OCI-LY1 (cell line): ENCODE data around the gene AASS.

Experiments
- H2AFZ ChIP-seq: fragments of 200-600 bp; sonication (generic), shearing (Covaris generic); 2 replicates; pipeline ENCODE4 v1.6.0; 2014; ENCODE audit warnings: antibody characterized with exemption, mild to moderate bottlenecking, low read length
- H3F3A ChIP-seq: fragments of 200-600 bp; sonication (generic), shearing (Covaris generic); 2 replicates; pipeline ENCODE4 v1.6.0; 2014; ENCODE audit warnings: mild to moderate bottlenecking, antibody characterized with exemption, low read length, moderate library complexity; ENCODE audit not compliant: insufficient read depth
- H3K27ac ChIP-seq: fragments of 200-600 bp; sonication (generic); 2 replicates; pipeline ENCODE4 v1.5.1; 2014; ENCODE audit warnings: low read length, mixed run types, mild to moderate bottlenecking, low read depth; ENCODE audit not compliant: poor library complexity, severe bottlenecking
- H3K27me3 ChIP-seq: fragments of 200-600 bp; sonication (generic); 2 replicates; pipeline ENCODE4 v1.6.0; 2014; ENCODE audit warnings: antibody characterized with exemption, mild to moderate bottlenecking, low read length, moderate library complexity; ENCODE audit not compliant: insufficient read depth
- H3K36me3 ChIP-seq: fragments of 200-600 bp; sonication (generic); 2 replicates; pipeline ENCODE4 v1.6.1; 2014; ENCODE audit warnings: mild to moderate bottlenecking, antibody characterized with exemption, low read length, moderate library complexity, mixed read lengths; ENCODE audit not compliant: insufficient read depth
- H3K4me1 ChIP-seq: fragments of 200-600 bp; sonication (generic); 2 replicates; pipeline ENCODE4 v1.5.1; 2014; ENCODE audit warnings: mild to moderate bottlenecking, low read length, moderate library complexity; ENCODE audit not compliant: insufficient read depth, severe bottlenecking
- H3K4me2 ChIP-seq: fragments of 200-600 bp; sonication (generic), shearing (Covaris generic); 2 replicates; pipeline ENCODE4 v1.6.1; 2014; ENCODE audit warnings: low read length
- H3K4me3 ChIP-seq: fragments of 200-600 bp; sonication (generic); 2 replicates; pipeline ENCODE4 v1.5.1; 2014; ENCODE audit warnings: low read length, low read depth, mild to moderate bottlenecking, mixed read lengths; ENCODE audit not compliant: poor library complexity, severe bottlenecking
- H3K79me2 ChIP-seq: fragments of 200-600 bp; shearing (Covaris generic); 2 replicates; pipeline ENCODE4 v1.6.1; 2016; ENCODE audit warnings: mixed run types, low read length, mixed read lengths; ENCODE audit not compliant: insufficient read depth
- H3K9ac ChIP-seq: fragments of 200-600 bp; sonication (generic), shearing (Covaris generic); 2 replicates; pipeline ENCODE4 v1.6.1; 2014; ENCODE audit warnings: mild to moderate bottlenecking, low read length, mixed read lengths
- H3K9me2 ChIP-seq: fragments of 200-600 bp; sonication (generic), shearing (Covaris generic); 2 replicates; pipeline ENCODE4 v1.6.1; 2014; ENCODE audit warnings: low read depth, mild to moderate bottlenecking, low read length, mixed read lengths
- H3K9me3 ChIP-seq: fragments of 200-600 bp; shearing (Covaris generic); 2 replicates; pipeline ENCODE4 v1.6.1; 2014; ENCODE audit warnings: low read length, mixed read lengths
- H4K20me1 ChIP-seq: fragments of 200-600 bp; sonication (generic), shearing (Covaris generic); 2 replicates; pipeline ENCODE4 v1.6.0; 2016; ENCODE audit warnings: mild to moderate bottlenecking, low read length; ENCODE audit not compliant: insufficient read depth
- EZH2 ChIP-seq: fragments of 200-600 bp; sonication (generic), shearing (Covaris generic); IDR thresholded peaks from 2 replicates; pipeline ENCODE4 v1.8.0; 2017; ENCODE audit warnings: borderline replicate concordance, mixed run types, mild to moderate bottlenecking, antibody characterized with exemption, low read length, moderate library complexity, mixed read lengths
- TF ChIP-seq, protein P1 (sequence below): fragments of 200-600 bp; sonication (generic), shearing (Covaris generic); IDR thresholded peaks from 2 replicates; pipeline ENCODE4 v1.5.1; 2017; ENCODE audit warnings: mild to moderate bottlenecking, antibody characterized with exemption, low read length, moderate library complexity, mixed read lengths

Gene AASS

DNA sequence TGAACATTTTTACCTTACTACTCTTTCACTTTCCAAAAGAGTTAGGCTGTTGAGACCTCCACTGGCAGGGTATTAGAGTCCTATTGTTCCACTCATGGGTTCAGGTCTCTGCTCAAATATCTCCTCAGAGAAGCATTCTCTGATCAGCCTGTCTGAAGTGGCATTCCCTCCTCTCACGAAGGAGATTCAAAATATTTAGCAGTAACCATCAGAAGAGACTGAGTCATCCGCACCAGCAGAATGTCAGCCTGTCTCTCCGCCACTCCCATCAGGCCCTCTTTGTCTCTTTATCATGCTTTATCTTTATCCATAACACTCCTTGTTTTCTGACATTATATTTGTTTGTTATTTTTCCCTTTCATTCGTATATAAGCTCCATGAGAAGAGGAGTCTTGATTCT is 79.1 kb downstream of the AASS start:
- Histone ChIP-seq H3K9me2 (no peaks in the 10 kb centered on the region), H3K4me1 (no peaks in the 10 kb centered on the region), H3K9ac (no peak overlapping the region), H2AFZ (no peak overlapping the region), H3K36me3 (no peaks in the 10 kb centered on the region), H3K79me2 (no peaks in the 10 kb centered on the region), H3K27me3 (no peaks in the 10 kb centered on the region), H3K4me3 (no peak overlapping the region), H4K20me1 (no peaks in the 10 kb centered on the region), H3K4me2 (no peak overlapping the region), H3K27ac (no peak overlapping the region), H3K9me3 (no peaks in the 10 kb centered on the region), H3F3A (no peaks in the 10 kb centered on the region)
- no peak for TF ChIP-seq EZH2
- TF ChIP-seq, protein P1, sequence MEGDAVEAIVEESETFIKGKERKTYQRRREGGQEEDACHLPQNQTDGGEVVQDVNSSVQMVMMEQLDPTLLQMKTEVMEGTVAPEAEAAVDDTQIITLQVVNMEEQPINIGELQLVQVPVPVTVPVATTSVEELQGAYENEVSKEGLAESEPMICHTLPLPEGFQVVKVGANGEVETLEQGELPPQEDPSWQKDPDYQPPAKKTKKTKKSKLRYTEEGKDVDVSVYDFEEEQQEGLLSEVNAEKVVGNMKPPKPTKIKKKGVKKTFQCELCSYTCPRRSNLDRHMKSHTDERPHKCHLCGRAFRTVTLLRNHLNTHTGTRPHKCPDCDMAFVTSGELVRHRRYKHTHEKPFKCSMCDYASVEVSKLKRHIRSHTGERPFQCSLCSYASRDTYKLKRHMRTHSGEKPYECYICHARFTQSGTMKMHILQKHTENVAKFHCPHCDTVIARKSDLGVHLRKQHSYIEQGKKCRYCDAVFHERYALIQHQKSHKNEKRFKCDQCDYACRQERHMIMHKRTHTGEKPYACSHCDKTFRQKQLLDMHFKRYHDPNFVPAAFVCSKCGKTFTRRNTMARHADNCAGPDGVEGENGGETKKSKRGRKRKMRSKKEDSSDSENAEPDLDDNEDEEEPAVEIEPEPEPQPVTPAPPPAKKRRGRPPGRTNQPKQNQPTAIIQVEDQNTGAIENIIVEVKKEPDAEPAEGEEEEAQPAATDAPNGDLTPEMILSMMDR, result no peak

- Histone ChIP-seq H3K79me2 (no peaks in the 10 kb centered on the region), H3K4me3 (no peak overlapping the region), H3F3A (no peaks in the 10 kb centered on the region), H3K4me1 (no peaks in the 10 kb centered on the region), H3K9ac (no peak overlapping the region), H3K4me2 (no peak overlapping the region), H3K27me3 (no peaks in the 10 kb centered on the region), H3K27ac (no peak overlapping the region), H3K9me3 (no peaks in the 10 kb centered on the region), H3K36me3 (no peaks in the 10 kb centered on the region), H4K20me1 (no peaks in the 10 kb centered on the region), H3K9me2 (no peaks in the 10 kb centered on the region), H2AFZ (no peak overlapping the region)
- TF ChIP-seq, protein P1, result no peak
- TF ChIP-seq EZH2, result no peak
Measured at GRCh38 chr7:122063146-122063545, 80.9 kb downstream of the AASS start.

GRCh38 chr7:122059542-122059941 is 84.5 kb downstream of the AASS start:
- H3K27ac ChIP-seq, result no peak overlapping the region
- H4K20me1 ChIP-seq, result no peaks in the 10 kb centered on the region
- H3K4me3 ChIP-seq, result no peak overlapping the region
- TF ChIP-seq EZH2, result no peak
- TF ChIP-seq, protein P1, result no peak
- no peaks in the 10 kb centered on the region for H3K4me1 ChIP-seq
- no peak overlapping the region for H2AFZ ChIP-seq
- H3K4me2 ChIP-seq, result no peak overlapping the region
- no peaks in the 10 kb centered on the region for H3K36me3 ChIP-seq
- H3K9me3 ChIP-seq, result no peaks in the 10 kb centered on the region
- H3K9me2 ChIP-seq, result no peaks in the 10 kb centered on the region
- H3K79me2 ChIP-seq, result no peaks in the 10 kb centered on the region
- no peak overlapping the region for H3K9ac ChIP-seq
- no peaks in the 10 kb centered on the region for H3K27me3 ChIP-seq
- H3F3A ChIP-seq, result no peaks in the 10 kb centered on the region
